DMS53 (cell line): ENCODE results near the gene ZNF581.

ENCODE experiments used
- DNase-seq: peaks from one replicate; lab custom pipeline; 2025; lab: John Stamatoyannopoulos, UW

Gene ZNF581

GRCh38 chr19:55643003-55643886 is at the start of gene ZNF581:
Gene ZNF581, plus strand, starts transcription at chr19:55643649. Its CDS starts 923 bp downstream, at chr19:55644572.
- peak; percentile 93 for DNase-seq

GRCh38 chr19:55594996-55595545 is 48.4 kb upstream of the ZNF581 start:
- DNase-seq = peak; percentile 29

GRCh38 chr19:55596304-55596703 is 47.1 kb upstream of the ZNF581 start:
- DNase-seq = no peak

- no peak for DNase-seq
Observed at GRCh38 chr19:55597501-55597921, 45.9 kb upstream of the ZNF581 start.

- DNase-seq = no peak
Observed at GRCh38 chr19:55598034-55598433, 45.4 kb upstream of the ZNF581 start.

- DNase-seq = peak; percentile 94
Observed at GRCh38 chr19:55598719-55599467, 44.6 kb upstream of the ZNF581 start.

- DNase-seq = peak; percentile 99
Observed at GRCh38 chr19:55599468-55599841, 44.0 kb upstream of the ZNF581 start, which contains the start of gene FIZ1. Gene FIZ1, minus strand, starts transcription at chr19:55599517. Its CDS starts 1,652 bp downstream, at chr19:55597865.

- DNase-seq = peak; percentile 94
Observed at GRCh38 chr19:55599842-55600661, 43.4 kb upstream of the ZNF581 start, which contains the start of gene ZNF524. Gene ZNF524, plus strand, starts transcription at chr19:55600288. Its CDS starts 1,825 bp downstream, at chr19:55602113.

GRCh38 chr19:55600662-55601028 is 42.8 kb upstream of the ZNF581 start:
- DNase-seq = no peak

- peak; percentile 47 for DNase-seq
Observed at GRCh38 chr19:55601084-55601483, 42.4 kb upstream of the ZNF581 start.

- no peak for DNase-seq
Observed at GRCh38 chr19:55602104-55603001, 41.1 kb upstream of the ZNF581 start.

GRCh38 chr19:55603115-55603514 is 40.3 kb upstream of the ZNF581 start:
- no peak for DNase-seq

GRCh38 chr19:55603581-55604292 is 39.7 kb upstream of the ZNF581 start:
- DNase-seq = no peak

GRCh38 chr19:55605207-55605636 is 38.2 kb upstream of the ZNF581 start:
- peak; percentile 98 for DNase-seq

GRCh38 chr19:55605637-55606470 is 37.6 kb upstream of the ZNF581 start, which contains the start of gene ZNF865:
Gene ZNF865, plus strand, starts transcription at chr19:55605647. Its CDS starts 7,972 bp downstream, at chr19:55613619.
- DNase-seq = peak; percentile 92

GRCh38 chr19:55606471-55606787 is 37.0 kb upstream of the ZNF581 start:
- no peak for DNase-seq

- DNase-seq = no peak
Observed at GRCh38 chr19:55606817-55607216, 36.6 kb upstream of the ZNF581 start.

- no peak for DNase-seq
Observed at GRCh38 chr19:55609326-55609725, 34.1 kb upstream of the ZNF581 start.
